ENCODE measurements around the gene ANGPTL1.

Gene ANGPTL1

GRCh38 chr1:178870944-178871343, at the start of gene ANGPTL1:
ANGPTL1 (minus strand) TSS chr1:178871077; CDS start chr1:178865776, 5,301 bp downstream.
- DNase-seq (ENCODE audit: low read depth in 1 of 2, low spot score in 1 of 2), result no peak

- DNase-seq (ENCODE audit: low read depth in 1 of 2, low spot score in 1 of 2), result no peak
These were observed 48.7 kb upstream of the ANGPTL1 start for GRCh38 chr1:178919581-178919980.

- no peak for DNase-seq (ENCODE audit: low read depth in 1 of 2, low spot score in 1 of 2)
These were observed 48.1 kb upstream of the ANGPTL1 start for GRCh38 chr1:178918955-178919354.

- DNase-seq (ENCODE audit: low read depth in 1 of 2, low spot score in 1 of 2), result no peak
These were observed 47.4 kb upstream of the ANGPTL1 start for GRCh38 chr1:178918308-178918707.

- DNase-seq (ENCODE audit: low read depth in 1 of 2, low spot score in 1 of 2), result no peak
These were observed 45.7 kb upstream of the ANGPTL1 start for GRCh38 chr1:178916448-178917174.

- DNase-seq (ENCODE audit: low read depth in 1 of 2, low spot score in 1 of 2), result no peak
These were observed 41.7 kb upstream of the ANGPTL1 start for GRCh38 chr1:178912597-178912996.

- DNase-seq (ENCODE audit: low read depth in 1 of 2, low spot score in 1 of 2), result no peak
These were observed 39.1 kb upstream of the ANGPTL1 start for GRCh38 chr1:178910023-178910422.

GRCh38 chr1:178908358-178908757, 37.5 kb upstream of the ANGPTL1 start:
- no peak for DNase-seq (ENCODE audit: low read depth in 1 of 2, low spot score in 1 of 2)

- DNase-seq (ENCODE audit: low read depth in 1 of 2, low spot score in 1 of 2), result no peak
These were observed 30.7 kb upstream of the ANGPTL1 start for GRCh38 chr1:178901482-178902125.

GRCh38 chr1:178899402-178899801, 28.5 kb upstream of the ANGPTL1 start:
- DNase-seq (ENCODE audit: low read depth in 1 of 2, low spot score in 1 of 2), result no peak

- no peak for DNase-seq (ENCODE audit: low read depth in 1 of 2, low spot score in 1 of 2)
These were observed 27.5 kb upstream of the ANGPTL1 start for GRCh38 chr1:178898401-178898800.

- no peak for DNase-seq (ENCODE audit: low read depth in 1 of 2, low spot score in 1 of 2)
These were observed 25.1 kb upstream of the ANGPTL1 start for GRCh38 chr1:178895928-178896327.

GRCh38 chr1:178886551-178886950, 15.7 kb upstream of the ANGPTL1 start:
- no peak for DNase-seq (ENCODE audit: low read depth in 1 of 2, low spot score in 1 of 2)

- DNase-seq (ENCODE audit: low read depth in 1 of 2, low spot score in 1 of 2), result no peak
These were observed 15.0 kb upstream of the ANGPTL1 start for GRCh38 chr1:178885869-178886268.

GRCh38 chr1:178881950-178882349, 11.1 kb upstream of the ANGPTL1 start:
- DNase-seq (ENCODE audit: low read depth in 1 of 2, low spot score in 1 of 2), result no peak

GRCh38 chr1:178877896-178878295, 7.0 kb upstream of the ANGPTL1 start:
- DNase-seq (ENCODE audit: low read depth in 1 of 2, low spot score in 1 of 2), result no peak

GRCh38 chr1:178875936-178876335, 5.1 kb upstream of the ANGPTL1 start:
- no peak for DNase-seq (ENCODE audit: low read depth in 1 of 2, low spot score in 1 of 2)

GRCh38 chr1:178874966-178875365, 4.1 kb upstream of the ANGPTL1 start:
- DNase-seq (ENCODE audit: low read depth in 1 of 2, low spot score in 1 of 2), result no peak

GRCh38 chr1:178871551-178872320, 859 bp upstream of the ANGPTL1 start:
- no peak for DNase-seq (ENCODE audit: low read depth in 1 of 2, low spot score in 1 of 2)

- no peak for DNase-seq (ENCODE audit: low read depth in 1 of 2, low spot score in 1 of 2)
These were observed 656 bp downstream of the ANGPTL1 start for GRCh38 chr1:178870221-178870620.

- no peak for DNase-seq (ENCODE audit: low read depth in 1 of 2, low spot score in 1 of 2)
These were observed 1.7 kb downstream of the ANGPTL1 start for GRCh38 chr1:178869119-178869697.

GRCh38 chr1:178868706-178869105, 2.2 kb downstream of the ANGPTL1 start:
- DNase-seq (ENCODE audit: low read depth in 1 of 2, low spot score in 1 of 2), result no peak
